22Rv1 (cell line): ENCODE data around the gene GALNT18.

Source experiments
- H3K27ac ChIP-seq: fragments of 450-650 bp; 2 replicates; pipeline ENCODE4 v1.5.1; 2017
- CTCF ChIP-seq: fragments of 450-650 bp; IDR thresholded peaks from 2 replicates; pipeline ENCODE4 v1.5.1; 2017; ENCODE audit warnings: mild to moderate bottlenecking
- ZFX ChIP-seq: fragments of 450-650 bp; IDR thresholded peaks from 2 replicates; pipeline ENCODE4 v1.6.1; 2017; ENCODE audit warnings: antibody characterized with exemption, borderline replicate concordance

The GALNT18 gene

DNA sequence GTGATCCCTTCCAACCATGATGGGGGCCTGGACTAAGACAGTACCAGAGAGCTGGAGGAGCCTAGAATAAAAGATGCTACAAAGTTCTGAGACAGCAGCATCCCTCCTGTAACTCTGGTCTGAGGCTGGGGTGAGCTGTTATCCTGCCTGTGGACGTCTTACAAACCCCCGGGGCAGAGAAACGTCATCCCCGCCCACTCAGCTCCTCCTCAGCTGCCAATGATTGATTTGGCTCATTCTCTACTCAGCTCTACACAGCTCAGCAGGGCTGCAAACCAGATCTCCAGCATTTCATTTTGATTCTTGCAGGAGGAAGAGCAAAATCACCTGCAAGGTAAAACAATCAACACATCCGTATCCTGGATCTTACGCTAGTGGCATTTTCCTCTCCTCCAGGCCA lies 324.2 kb downstream of the GALNT18 start:
- H3K27ac ChIP-seq: no peak overlapping the region
- TF ChIP-seq CTCF (no peak), ZFX (no peak)

- no peak for TF ChIP-seq ZFX
- TF ChIP-seq CTCF: no peak
- no peak overlapping the region for H3K27ac ChIP-seq
Observed at GRCh38 chr11:11296434-11296833, 325.4 kb downstream of the GALNT18 start.

DNA sequence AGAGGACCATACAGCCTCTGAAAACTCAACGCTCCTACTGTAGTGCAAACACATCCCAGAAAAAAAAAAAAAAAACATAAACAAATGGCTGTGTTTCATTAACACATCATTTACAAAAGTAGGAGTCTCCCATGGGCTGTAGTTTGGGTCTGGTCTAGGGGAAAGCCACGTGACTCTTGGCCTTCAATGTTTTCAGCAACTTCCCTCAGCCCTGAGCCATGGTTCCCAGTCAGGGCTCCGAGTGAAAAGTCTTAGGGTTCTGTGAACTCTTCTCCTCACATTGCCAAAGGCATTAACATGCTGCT lies 327.3 kb downstream of the GALNT18 start:
- no peak overlapping the region for H3K27ac ChIP-seq
- TF ChIP-seq ZFX: no peak
- no peak for TF ChIP-seq CTCF

GRCh38 chr11:11293798-11294550 lies 327.8 kb downstream of the GALNT18 start:
- TF ChIP-seq CTCF (no peak), ZFX (no peak)
- no peak overlapping the region for H3K27ac ChIP-seq

GRCh38 chr11:11292839-11293238 lies 329.0 kb downstream of the GALNT18 start:
- no peak for TF ChIP-seq ZFX
- no peak for TF ChIP-seq CTCF
- no peak overlapping the region for H3K27ac ChIP-seq

DNA sequence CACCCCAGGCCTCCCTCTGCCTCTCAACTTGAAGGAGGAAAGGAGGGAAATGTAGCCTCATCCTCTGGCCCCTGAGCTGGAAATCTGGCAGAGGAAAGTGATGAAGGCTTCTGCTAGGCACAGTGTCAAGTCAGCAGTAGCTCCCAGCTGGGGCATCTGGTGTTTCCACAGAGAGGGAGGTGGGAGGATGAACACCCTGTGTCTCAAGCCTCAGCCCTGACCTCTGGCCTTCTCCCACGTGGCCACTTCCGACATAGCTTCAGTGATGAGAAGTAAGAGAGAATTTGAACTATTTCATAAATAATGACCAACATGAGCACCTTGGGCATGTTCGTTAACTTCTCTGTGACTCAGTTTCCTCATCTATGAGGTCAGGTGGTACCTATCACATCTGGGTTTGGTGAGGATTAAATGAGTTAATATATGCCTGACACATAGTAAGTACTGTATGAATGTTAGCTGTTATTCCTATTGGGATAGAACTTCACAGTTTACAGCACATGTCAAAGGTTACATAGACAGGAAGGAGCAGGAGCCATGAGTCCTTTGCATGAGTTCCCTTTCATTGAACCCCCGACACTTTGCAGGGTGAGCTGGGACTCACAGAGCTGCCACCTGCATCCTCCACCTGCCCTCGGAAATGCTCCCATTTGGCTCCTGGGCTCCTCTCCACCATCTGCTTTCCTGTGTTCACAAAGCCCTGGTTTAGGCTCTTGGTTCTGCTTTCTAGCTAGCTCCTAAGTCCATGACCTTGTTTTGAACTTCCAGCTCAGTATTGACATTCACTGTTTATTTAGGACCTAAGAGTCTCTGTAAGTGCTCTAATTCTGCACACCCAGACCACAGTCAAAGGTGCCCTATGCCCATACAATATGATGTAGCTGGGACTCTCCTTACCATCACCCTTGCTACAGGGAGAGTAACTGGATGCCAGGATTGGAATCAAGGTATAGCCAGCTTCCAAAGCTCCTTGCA lies 330.5 kb downstream of the GALNT18 start:
- TF ChIP-seq CTCF: no peak
- no peak for TF ChIP-seq ZFX
- no peak overlapping the region for H3K27ac ChIP-seq

GRCh38 chr11:11290354-11290753 lies 331.5 kb downstream of the GALNT18 start:
- TF ChIP-seq CTCF (no peak), ZFX (no peak)
- no peak overlapping the region for H3K27ac ChIP-seq
